ENCODE measurements around the gene IRGQ. TPM values are rescaled to one million over a fixed set of nuclear protein-coding genes. Genes with fewer than 3 reads are reported as not detected.
A peak's percentile ranks its signal among the peaks of the same experiment; 100 is the strongest.
"Not testable (repeated sequence)": the region's sequence is repeated elsewhere in the genome, so short reads cannot be mapped to it uniquely, and the experiment has no call there.

The IRGQ gene
- total RNA-seq, 1 experiment from 2014 or later = 12.4 TPM

- DNase-seq (ENCODE audit: low read depth) = no peak
Measured at GRCh38 chr19:43625918-43626579, 30.1 kb upstream of the IRGQ start.

- peak; percentile 18 for DNase-seq (ENCODE audit: low read depth)
Measured at GRCh38 chr19:43624933-43625332, 29.0 kb upstream of the IRGQ start.

- DNase-seq (ENCODE audit: low read depth) = no peak
Measured at GRCh38 chr19:43623889-43624670, 28.1 kb upstream of the IRGQ start.

GRCh38 chr19:43622956-43623355 lies 27.0 kb upstream of the IRGQ start:
- DNase-seq (ENCODE audit: low read depth) = no peak

- DNase-seq (ENCODE audit: low read depth) = no peak
Measured at GRCh38 chr19:43622070-43622469, 26.1 kb upstream of the IRGQ start.

GRCh38 chr19:43620061-43621001 lies 24.4 kb upstream of the IRGQ start:
- DNase-seq (ENCODE audit: low read depth) = no peak

- peak; percentile 65 for DNase-seq (ENCODE audit: low read depth)
Measured at GRCh38 chr19:43619262-43620060, 23.5 kb upstream of the IRGQ start, which contains the start of gene ZNF428. Gene ZNF428, minus strand, starts transcription at chr19:43619629. Its CDS starts 5,325 bp downstream, at chr19:43614304.

- no peak for DNase-seq (ENCODE audit: low read depth)
Measured at GRCh38 chr19:43618921-43619261, 23.0 kb upstream of the IRGQ start.

GRCh38 chr19:43616954-43617353 lies 21.0 kb upstream of the IRGQ start:
- no peak for DNase-seq (ENCODE audit: low read depth)

GRCh38 chr19:43616306-43616705 lies 20.4 kb upstream of the IRGQ start:
- DNase-seq (ENCODE audit: low read depth) = no peak

GRCh38 chr19:43612374-43612773 lies 16.4 kb upstream of the IRGQ start:
- DNase-seq (ENCODE audit: low read depth) = no peak

GRCh38 chr19:43611788-43612187 lies 15.9 kb upstream of the IRGQ start, which contains the start of gene SRRM5:
Gene SRRM5, plus strand, starts transcription at chr19:43612088. Its CDS starts 34 bp downstream, at chr19:43612122.
- no peak for DNase-seq (ENCODE audit: low read depth)

GRCh38 chr19:43610493-43610892 lies 14.6 kb upstream of the IRGQ start:
- peak; percentile 51 for DNase-seq (ENCODE audit: low read depth)

- DNase-seq (ENCODE audit: low read depth) = no peak
Measured at GRCh38 chr19:43609872-43610271, 13.9 kb upstream of the IRGQ start.

GRCh38 chr19:43607238-43608205 lies 11.6 kb upstream of the IRGQ start:
- no peak for DNase-seq (ENCODE audit: low read depth)

GRCh38 chr19:43606569-43607229 lies 10.8 kb upstream of the IRGQ start:
- no peak for DNase-seq (ENCODE audit: low read depth)

- no peak for DNase-seq (ENCODE audit: low read depth)
Measured at GRCh38 chr19:43605875-43606568, 10.1 kb upstream of the IRGQ start.

- not testable (repeated sequence) for DNase-seq (ENCODE audit: low read depth)
Measured at GRCh38 chr19:43600326-43600725, 4.4 kb upstream of the IRGQ start.

All from HT1080 (cell line).